ENCODE results near the gene SLC25A30.

DNA sequence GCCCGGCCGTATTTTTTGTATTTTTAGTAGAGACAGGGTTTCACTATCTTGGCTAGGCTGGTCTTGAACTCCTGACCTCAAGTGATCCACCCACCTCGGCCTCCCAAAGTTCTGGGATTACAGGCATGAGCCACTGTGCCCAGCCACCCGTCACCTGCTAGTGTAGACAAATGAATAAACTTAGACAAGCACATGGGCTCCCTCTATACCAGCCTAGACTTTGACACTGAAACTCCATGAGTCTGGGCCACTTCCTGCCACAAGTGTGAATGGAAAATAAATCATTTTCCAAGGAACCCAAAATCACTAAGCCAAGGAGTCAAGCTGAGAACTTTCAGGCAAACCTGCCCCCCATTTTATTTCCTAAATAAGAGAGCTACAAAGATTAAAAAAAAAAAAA is 50.2 kb downstream of the SLC25A30 start:
- TF ChIP-seq, protein P1, sequence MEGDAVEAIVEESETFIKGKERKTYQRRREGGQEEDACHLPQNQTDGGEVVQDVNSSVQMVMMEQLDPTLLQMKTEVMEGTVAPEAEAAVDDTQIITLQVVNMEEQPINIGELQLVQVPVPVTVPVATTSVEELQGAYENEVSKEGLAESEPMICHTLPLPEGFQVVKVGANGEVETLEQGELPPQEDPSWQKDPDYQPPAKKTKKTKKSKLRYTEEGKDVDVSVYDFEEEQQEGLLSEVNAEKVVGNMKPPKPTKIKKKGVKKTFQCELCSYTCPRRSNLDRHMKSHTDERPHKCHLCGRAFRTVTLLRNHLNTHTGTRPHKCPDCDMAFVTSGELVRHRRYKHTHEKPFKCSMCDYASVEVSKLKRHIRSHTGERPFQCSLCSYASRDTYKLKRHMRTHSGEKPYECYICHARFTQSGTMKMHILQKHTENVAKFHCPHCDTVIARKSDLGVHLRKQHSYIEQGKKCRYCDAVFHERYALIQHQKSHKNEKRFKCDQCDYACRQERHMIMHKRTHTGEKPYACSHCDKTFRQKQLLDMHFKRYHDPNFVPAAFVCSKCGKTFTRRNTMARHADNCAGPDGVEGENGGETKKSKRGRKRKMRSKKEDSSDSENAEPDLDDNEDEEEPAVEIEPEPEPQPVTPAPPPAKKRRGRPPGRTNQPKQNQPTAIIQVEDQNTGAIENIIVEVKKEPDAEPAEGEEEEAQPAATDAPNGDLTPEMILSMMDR (IDR thresholded peaks at IDR 0.05): no peak
- no peak for TF ChIP-seq POLR2A (IDR thresholded peaks at IDR 0.05)
